ENCODE results near the gene SRR.

DNA sequence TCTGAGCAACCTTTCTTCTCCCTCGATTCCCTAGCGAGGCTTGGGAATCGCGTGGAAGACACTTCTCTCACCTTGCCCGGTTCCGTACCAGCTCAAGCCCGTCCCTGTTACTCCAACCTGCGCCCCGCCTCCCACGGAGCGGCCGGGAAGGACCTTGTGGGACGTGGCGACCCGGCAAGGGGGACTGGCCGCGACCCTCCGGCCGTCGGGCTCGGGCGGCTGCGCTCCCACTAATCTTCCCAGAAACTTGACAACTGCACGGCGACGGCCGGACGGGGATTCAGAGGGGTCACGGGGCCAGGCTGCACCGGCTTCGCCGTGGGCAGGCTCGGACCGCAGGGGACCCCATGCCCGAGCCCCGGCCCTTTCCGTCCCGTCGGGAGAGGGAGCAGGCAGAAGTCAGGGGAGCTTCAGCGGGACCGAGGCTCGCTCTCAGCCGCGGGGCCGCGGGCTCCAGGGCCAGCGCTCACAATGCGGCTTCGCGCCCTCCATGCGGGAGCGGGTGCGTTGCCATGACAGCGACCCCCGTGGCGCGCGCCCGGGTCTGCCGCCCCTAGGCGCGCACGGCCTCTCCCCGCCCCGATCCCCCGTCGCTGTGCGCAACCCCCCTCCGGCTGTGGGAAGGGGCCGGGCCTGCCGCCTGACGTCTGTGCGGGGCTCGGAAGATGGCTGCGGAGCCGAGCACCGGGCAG is 33.2 kb downstream of the SRR start, which contains the start of gene SGSM2:
- TF ChIP-seq, protein P1, sequence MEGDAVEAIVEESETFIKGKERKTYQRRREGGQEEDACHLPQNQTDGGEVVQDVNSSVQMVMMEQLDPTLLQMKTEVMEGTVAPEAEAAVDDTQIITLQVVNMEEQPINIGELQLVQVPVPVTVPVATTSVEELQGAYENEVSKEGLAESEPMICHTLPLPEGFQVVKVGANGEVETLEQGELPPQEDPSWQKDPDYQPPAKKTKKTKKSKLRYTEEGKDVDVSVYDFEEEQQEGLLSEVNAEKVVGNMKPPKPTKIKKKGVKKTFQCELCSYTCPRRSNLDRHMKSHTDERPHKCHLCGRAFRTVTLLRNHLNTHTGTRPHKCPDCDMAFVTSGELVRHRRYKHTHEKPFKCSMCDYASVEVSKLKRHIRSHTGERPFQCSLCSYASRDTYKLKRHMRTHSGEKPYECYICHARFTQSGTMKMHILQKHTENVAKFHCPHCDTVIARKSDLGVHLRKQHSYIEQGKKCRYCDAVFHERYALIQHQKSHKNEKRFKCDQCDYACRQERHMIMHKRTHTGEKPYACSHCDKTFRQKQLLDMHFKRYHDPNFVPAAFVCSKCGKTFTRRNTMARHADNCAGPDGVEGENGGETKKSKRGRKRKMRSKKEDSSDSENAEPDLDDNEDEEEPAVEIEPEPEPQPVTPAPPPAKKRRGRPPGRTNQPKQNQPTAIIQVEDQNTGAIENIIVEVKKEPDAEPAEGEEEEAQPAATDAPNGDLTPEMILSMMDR (IDR thresholded peaks at IDR 0.05; ENCODE audit: low read depth, low read length, missing input control), result no peak
- TF ChIP-seq TAF1 (conservative IDR thresholded peaks at IDR 0.05) (no peak), GABPA (IDR thresholded peaks at IDR 0.05 in 1 of 2, conservative IDR thresholded peaks at IDR 0.05 in 1 of 2) (no peak), RXRA (IDR thresholded peaks at IDR 0.05) (no peak), SP1 (IDR thresholded peaks at IDR 0.05) (no peak), YY1 (IDR thresholded peaks at IDR 0.05) (no peak), FOXA1 (IDR thresholded peaks at IDR 0.05) (no peak), NR2F2 (IDR thresholded peaks at IDR 0.05) (no peak)
- TF ChIP-seq, protein P2, sequence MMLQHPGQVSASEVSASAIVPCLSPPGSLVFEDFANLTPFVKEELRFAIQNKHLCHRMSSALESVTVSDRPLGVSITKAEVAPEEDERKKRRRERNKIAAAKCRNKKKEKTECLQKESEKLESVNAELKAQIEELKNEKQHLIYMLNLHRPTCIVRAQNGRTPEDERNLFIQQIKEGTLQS (IDR thresholded peaks at IDR 0.05), result no peak
- TF ChIP-seq, protein P3, sequence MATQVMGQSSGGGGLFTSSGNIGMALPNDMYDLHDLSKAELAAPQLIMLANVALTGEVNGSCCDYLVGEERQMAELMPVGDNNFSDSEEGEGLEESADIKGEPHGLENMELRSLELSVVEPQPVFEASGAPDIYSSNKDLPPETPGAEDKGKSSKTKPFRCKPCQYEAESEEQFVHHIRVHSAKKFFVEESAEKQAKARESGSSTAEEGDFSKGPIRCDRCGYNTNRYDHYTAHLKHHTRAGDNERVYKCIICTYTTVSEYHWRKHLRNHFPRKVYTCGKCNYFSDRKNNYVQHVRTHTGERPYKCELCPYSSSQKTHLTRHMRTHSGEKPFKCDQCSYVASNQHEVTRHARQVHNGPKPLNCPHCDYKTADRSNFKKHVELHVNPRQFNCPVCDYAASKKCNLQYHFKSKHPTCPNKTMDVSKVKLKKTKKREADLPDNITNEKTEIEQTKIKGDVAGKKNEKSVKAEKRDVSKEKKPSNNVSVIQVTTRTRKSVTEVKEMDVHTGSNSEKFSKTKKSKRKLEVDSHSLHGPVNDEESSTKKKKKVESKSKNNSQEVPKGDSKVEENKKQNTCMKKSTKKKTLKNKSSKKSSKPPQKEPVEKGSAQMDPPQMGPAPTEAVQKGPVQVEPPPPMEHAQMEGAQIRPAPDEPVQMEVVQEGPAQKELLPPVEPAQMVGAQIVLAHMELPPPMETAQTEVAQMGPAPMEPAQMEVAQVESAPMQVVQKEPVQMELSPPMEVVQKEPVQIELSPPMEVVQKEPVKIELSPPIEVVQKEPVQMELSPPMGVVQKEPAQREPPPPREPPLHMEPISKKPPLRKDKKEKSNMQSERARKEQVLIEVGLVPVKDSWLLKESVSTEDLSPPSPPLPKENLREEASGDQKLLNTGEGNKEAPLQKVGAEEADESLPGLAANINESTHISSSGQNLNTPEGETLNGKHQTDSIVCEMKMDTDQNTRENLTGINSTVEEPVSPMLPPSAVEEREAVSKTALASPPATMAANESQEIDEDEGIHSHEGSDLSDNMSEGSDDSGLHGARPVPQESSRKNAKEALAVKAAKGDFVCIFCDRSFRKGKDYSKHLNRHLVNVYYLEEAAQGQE (IDR thresholded peaks at IDR 0.05), result no peak
- TF ChIP-seq, protein P4, sequence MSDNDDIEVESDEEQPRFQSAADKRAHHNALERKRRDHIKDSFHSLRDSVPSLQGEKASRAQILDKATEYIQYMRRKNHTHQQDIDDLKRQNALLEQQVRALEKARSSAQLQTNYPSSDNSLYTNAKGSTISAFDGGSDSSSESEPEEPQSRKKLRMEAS (IDR thresholded peaks at IDR 0.05), result no peak
